NT2/D1 (cell line): Measurements from ENCODE around the gene WDFY3.

Experiments used
- SUZ12 ChIP-seq: IDR thresholded peaks from 2 replicates; pipeline ENCODE4 v1.6.1; 2011; ENCODE audit not compliant: insufficient read length, insufficient read depth; ENCODE audit errors: extremely low read depth
- YY1 ChIP-seq: IDR thresholded peaks from 2 replicates; pipeline ENCODE4 v1.6.1; 2011; ENCODE audit not compliant: insufficient read length, insufficient read depth

GRCh38 chr4:84737656-84738055, 228.8 kb downstream of the WDFY3 start:
- TF ChIP-seq YY1 (no peak), SUZ12 (no peak)
